WTC11 (cell line): ENCODE results near the gene PICALM.

Source experiments
- AFF4 ChIP-seq: sonication (generic); formaldehyde crosslinking; IDR thresholded peaks from 2 replicates; pipeline ENCODE4 v1.8.1; 2023; ENCODE audit warnings: mild to moderate bottlenecking, missing genetic modification reagents, borderline replicate concordance
- JAZF1 ChIP-seq: fragments of 250-450 bp; sonication (Bioruptor Pico); IDR thresholded peaks from 2 replicates; pipeline ENCODE4 v1.9.0; 2021; ENCODE audit warnings: moderate library complexity, mild to moderate bottlenecking, inconsistent platforms
- MAX ChIP-seq: sonication (generic); formaldehyde crosslinking; IDR thresholded peaks from 2 replicates; pipeline ENCODE4 v1.8.0; 2022; ENCODE audit warnings: mild to moderate bottlenecking, missing genetic modification reagents
- NR1H2 ChIP-seq: sonication (generic); formaldehyde crosslinking; IDR thresholded peaks from 2 replicates; pipeline ENCODE4 v1.9.0; 2021; ENCODE audit warnings: mild to moderate bottlenecking, moderate library complexity, missing genetic modification reagents
- NR2C2 ChIP-seq: sonication (generic); formaldehyde crosslinking; IDR thresholded peaks from 2 replicates; pipeline ENCODE4 v1.8.0; 2022; ENCODE audit warnings: mild to moderate bottlenecking, missing genetic modification reagents
- TCF7 ChIP-seq: sonication (generic); formaldehyde crosslinking; IDR thresholded peaks from 2 replicates; pipeline ENCODE4 v1.8.0; 2022; ENCODE audit warnings: mild to moderate bottlenecking, low read depth, missing genetic modification reagents, moderate library complexity
- TEAD1 ChIP-seq: sonication (generic); formaldehyde crosslinking; IDR thresholded peaks from 2 replicates; pipeline ENCODE4 v1.8.0; 2022; ENCODE audit warnings: mild to moderate bottlenecking, missing genetic modification reagents
- ZNF423 ChIP-seq: fragments of 250-450 bp; sonication (Bioruptor Pico); IDR thresholded peaks from 2 replicates; pipeline ENCODE4 v2.1.2; 2022; ENCODE audit warnings: mild to moderate bottlenecking, moderate library complexity
- TF ChIP-seq, protein P1 (sequence below): fragments of 200-600 bp; IDR thresholded peaks from 2 replicates; pipeline ENCODE4 v1.8.0; 2022; ENCODE audit warnings: antibody characterized with exemption
- TF ChIP-seq, protein P2 (sequence below): sonication (generic); formaldehyde crosslinking; IDR thresholded peaks from 2 replicates; pipeline ENCODE4 v1.8.1; 2022; ENCODE audit warnings: low read depth, missing genetic modification reagents, borderline replicate concordance

GRCh38 chr11:85950317-85951048 lies 118.4 kb downstream of the PICALM start:
- TF ChIP-seq MAX (CRISPR knock-in tag) (no peak), NR1H2 (CRISPR knock-in tag) (no peak), ZNF423 (CRISPR knock-in tag) (no peak), JAZF1 (CRISPR knock-in tag) (no peak), AFF4 (CRISPR knock-in tag) (no peak), NR2C2 (no peak), TCF7 (CRISPR knock-in tag) (no peak), TEAD1 (CRISPR knock-in tag) (no peak)
- TF ChIP-seq, protein P1, sequence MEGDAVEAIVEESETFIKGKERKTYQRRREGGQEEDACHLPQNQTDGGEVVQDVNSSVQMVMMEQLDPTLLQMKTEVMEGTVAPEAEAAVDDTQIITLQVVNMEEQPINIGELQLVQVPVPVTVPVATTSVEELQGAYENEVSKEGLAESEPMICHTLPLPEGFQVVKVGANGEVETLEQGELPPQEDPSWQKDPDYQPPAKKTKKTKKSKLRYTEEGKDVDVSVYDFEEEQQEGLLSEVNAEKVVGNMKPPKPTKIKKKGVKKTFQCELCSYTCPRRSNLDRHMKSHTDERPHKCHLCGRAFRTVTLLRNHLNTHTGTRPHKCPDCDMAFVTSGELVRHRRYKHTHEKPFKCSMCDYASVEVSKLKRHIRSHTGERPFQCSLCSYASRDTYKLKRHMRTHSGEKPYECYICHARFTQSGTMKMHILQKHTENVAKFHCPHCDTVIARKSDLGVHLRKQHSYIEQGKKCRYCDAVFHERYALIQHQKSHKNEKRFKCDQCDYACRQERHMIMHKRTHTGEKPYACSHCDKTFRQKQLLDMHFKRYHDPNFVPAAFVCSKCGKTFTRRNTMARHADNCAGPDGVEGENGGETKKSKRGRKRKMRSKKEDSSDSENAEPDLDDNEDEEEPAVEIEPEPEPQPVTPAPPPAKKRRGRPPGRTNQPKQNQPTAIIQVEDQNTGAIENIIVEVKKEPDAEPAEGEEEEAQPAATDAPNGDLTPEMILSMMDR = no peak
- TF ChIP-seq, protein P2, sequence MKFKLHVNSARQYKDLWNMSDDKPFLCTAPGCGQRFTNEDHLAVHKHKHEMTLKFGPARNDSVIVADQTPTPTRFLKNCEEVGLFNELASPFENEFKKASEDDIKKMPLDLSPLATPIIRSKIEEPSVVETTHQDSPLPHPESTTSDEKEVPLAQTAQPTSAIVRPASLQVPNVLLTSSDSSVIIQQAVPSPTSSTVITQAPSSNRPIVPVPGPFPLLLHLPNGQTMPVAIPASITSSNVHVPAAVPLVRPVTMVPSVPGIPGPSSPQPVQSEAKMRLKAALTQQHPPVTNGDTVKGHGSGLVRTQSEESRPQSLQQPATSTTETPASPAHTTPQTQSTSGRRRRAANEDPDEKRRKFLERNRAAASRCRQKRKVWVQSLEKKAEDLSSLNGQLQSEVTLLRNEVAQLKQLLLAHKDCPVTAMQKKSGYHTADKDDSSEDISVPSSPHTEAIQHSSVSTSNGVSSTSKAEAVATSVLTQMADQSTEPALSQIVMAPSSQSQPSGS (CRISPR knock-in tag) = no peak
